Measurements from ENCODE around the gene IL17A. TPM values are rescaled to one million over a fixed set of nuclear protein-coding genes. Genes with fewer than 3 reads are reported as not detected.

IL17A gene
- total and polyA plus RNA-seq, 7 donors, result not detected

DNA sequence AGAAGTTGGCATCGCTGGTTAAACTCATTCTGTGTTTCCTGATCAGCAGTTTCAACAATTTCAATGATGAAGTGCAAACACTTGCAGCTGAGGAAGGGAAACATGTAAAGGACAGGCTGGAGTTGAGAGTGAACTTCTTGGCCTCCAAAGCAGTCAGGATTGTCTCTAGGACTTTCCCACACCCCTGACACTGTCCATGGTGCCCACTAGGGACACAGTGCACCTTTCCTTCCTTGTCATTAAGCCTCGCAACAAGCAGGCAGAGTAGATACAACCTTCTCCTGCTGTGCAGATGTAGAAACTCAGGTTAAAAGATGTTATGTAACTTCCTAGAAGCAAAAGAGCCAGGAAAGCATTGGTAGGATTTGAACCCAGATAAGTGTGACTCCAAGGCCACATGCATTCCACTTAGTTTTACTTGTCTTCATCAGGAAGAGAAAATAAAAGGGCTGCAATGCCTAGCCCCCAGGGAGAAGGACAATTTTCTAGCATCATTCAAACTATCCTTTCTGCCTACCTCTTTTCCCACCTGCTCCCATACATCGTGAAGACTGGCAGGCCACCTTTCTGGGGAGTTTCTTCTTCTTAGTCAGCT, 39.2 kb upstream of the IL17A start:
- no peaks in the 10 kb centered on the region for H3K27me3 ChIP-seq (ENCODE audit: insufficient read depth in 3 of 3, low read length in 2 of 3)
- TF ChIP-seq, protein P1, sequence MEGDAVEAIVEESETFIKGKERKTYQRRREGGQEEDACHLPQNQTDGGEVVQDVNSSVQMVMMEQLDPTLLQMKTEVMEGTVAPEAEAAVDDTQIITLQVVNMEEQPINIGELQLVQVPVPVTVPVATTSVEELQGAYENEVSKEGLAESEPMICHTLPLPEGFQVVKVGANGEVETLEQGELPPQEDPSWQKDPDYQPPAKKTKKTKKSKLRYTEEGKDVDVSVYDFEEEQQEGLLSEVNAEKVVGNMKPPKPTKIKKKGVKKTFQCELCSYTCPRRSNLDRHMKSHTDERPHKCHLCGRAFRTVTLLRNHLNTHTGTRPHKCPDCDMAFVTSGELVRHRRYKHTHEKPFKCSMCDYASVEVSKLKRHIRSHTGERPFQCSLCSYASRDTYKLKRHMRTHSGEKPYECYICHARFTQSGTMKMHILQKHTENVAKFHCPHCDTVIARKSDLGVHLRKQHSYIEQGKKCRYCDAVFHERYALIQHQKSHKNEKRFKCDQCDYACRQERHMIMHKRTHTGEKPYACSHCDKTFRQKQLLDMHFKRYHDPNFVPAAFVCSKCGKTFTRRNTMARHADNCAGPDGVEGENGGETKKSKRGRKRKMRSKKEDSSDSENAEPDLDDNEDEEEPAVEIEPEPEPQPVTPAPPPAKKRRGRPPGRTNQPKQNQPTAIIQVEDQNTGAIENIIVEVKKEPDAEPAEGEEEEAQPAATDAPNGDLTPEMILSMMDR (IDR thresholded peaks at IDR 0.05), result no peak
- peaks cover 0 to 67% of the 10 kb centered on the region in 2 donors for H3K36me3 ChIP-seq (ENCODE audit: insufficient read depth in 1 of 2, low read depth in 1 of 2)
- H3K9me3 ChIP-seq, result no peaks in the 10 kb centered on the region
- H3K4me1 ChIP-seq, result no peaks in the 10 kb centered on the region
- no peak overlapping the region for H3K27ac ChIP-seq
- no peak overlapping the region for H3K4me3 ChIP-seq
- WGBS, 3 donors, result 81 to 87% (median 83%) methylated on average over 3 of the region's 3 CpGs
- DNase-seq (no peak), ATAC-seq (no peak)
- intact Hi-C loops (cut with DNase I), result no loop called here

DNA sequence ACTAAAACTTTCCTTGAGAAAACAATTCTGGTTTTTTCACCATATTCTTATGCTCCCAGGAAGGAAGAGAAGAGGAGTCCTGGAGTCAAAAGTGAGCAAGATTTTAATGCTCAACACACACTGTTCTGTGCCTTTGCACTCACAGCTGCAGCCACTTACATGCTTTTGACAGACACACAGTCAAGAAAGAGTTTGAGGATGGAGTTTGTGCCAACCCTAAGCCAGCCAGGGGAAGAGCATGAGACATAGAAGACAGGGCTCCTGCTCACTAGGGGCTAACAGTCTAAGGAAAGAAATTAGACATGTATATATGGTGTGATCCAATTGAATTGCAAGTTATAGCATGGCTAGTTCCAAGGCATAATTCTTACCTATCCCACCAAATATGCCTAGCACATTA, 37.1 kb upstream of the IL17A start:
- Histone ChIP-seq H3K4me3 (no peak overlapping the region), H3K4me1 (no peaks in the 10 kb centered on the region), H3K36me3 (ENCODE audit: insufficient read depth in 1 of 2, low read depth in 1 of 2) (peaks cover 0 to 45% of the 10 kb centered on the region in 2 donors), H3K9me3 (no peaks in the 10 kb centered on the region), H3K27ac (peak overlapping the region; percentile 12), H3K27me3 (ENCODE audit: insufficient read depth in 3 of 3, low read length in 2 of 3) (no peaks in the 10 kb centered on the region)
- DNase-seq (no peak), ATAC-seq (no peak)
- intact Hi-C loops (cut with DNase I), result no loop called here
- TF ChIP-seq, protein P1 (IDR thresholded peaks at IDR 0.05), result no peak

DNA sequence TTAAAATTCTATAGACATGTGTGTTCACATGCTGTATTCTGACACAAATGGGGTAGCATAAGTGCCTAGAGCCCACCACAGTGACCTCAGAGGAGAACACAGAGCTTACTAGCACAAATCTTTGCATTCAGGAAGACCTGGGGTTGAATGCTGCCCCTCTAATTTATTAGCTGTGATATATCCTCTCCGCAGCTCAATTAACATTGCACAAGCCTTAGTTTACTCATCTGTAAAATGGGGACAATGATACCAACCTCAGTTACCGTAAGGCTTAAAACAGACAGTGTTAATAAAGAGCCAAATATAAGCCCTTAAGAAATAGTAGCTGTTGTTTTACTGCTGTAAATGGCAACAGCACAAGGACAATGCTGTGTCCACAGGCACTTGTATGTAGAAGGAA, 36.2 kb upstream of the IL17A start:
- Histone ChIP-seq H3K36me3 (ENCODE audit: insufficient read depth in 1 of 2, low read depth in 1 of 2) (peaks cover 0 to 37% of the 10 kb centered on the region in 2 donors), H3K4me1 (no peaks in the 10 kb centered on the region), H3K9me3 (no peaks in the 10 kb centered on the region), H3K4me3 (no peak overlapping the region), H3K27me3 (ENCODE audit: insufficient read depth in 3 of 3, low read length in 2 of 3) (no peaks in the 10 kb centered on the region), H3K27ac (peak overlapping the region; percentile 66)
- ATAC-seq, result no peak
- 88 to 94% (median 92%) methylated on average over 2 of the region's 2 CpGs for WGBS, 3 donors
- no peak for DNase-seq
- intact Hi-C loops (cut with DNase I), result loop anchor here (10.0 kb wide), 2 partner anchors 115 to 845 kb away; partner anchors contain the start of gene GSTA4 (in 1 of the 2)
- TF ChIP-seq, protein P1 (IDR thresholded peaks at IDR 0.05), result no peak

DNA sequence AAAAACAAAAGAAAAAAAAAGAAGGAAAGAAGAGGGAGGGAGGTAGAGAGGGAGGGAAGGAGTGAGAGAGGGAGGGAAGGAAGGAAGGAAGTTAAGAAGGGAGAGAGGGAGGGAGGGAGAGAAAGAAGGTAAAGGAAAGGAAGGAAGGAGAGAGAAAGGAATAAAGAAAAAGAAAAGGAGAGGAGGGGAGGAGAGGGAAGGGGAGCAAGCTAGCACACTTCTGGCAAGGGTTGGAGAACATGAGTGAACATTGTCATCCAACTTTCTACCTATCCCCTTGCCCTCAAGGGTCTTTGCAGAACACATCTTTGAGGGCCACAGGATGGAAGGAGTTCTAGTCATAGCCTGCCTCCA, 34.1 kb upstream of the IL17A start:
- no peaks in the 10 kb centered on the region for H3K9me3 ChIP-seq
- peaks cover 7% of the 10 kb centered on the region for H3K4me1 ChIP-seq
- peak overlapping the region; percentile 66 for H3K27ac ChIP-seq
- H3K27me3 ChIP-seq (ENCODE audit: insufficient read depth in 3 of 3, low read length in 2 of 3), result no peaks in the 10 kb centered on the region
- ATAC-seq (peak in 1 of 4 donors; percentile 21), DNase-seq (no peak)
- H3K4me3 ChIP-seq, result no peak overlapping the region
- peaks cover 0 to 16% of the 10 kb centered on the region in 2 donors for H3K36me3 ChIP-seq (ENCODE audit: insufficient read depth in 1 of 2, low read depth in 1 of 2)
- intact Hi-C loops (cut with DNase I), result loop anchor here (10.0 kb wide), 2 partner anchors 113 to 843 kb away; partner anchors contain the start of gene GSTA4 (in 1 of the 2)
- TF ChIP-seq, protein P1 (IDR thresholded peaks at IDR 0.05), result no peak

DNA sequence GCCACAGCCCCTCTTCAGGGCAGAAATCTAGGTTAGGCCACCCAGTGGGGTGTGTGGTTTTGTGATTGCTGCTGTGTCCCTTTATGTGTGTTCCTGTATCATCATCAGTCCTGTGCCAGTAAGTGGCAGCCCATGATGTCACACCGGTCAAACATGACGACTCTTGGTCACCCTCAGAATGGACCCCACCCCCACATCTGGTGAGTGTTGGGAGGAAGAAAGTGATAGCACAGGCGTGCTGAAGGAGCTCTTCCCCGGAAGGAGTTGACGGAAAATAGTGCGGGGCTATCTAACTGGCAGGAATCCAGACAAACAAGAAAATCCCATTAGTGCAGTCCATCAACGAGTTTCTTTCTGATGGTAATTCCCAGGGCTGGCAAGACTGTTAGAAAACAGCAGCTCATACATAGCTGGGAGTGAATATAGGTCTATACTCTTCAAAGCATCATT, 33.4 kb upstream of the IL17A start:
- Histone ChIP-seq H3K9me3 (no peaks in the 10 kb centered on the region), H3K27me3 (ENCODE audit: insufficient read depth in 3 of 3, low read length in 2 of 3) (no peaks in the 10 kb centered on the region), H3K4me1 (peaks cover 7% of the 10 kb centered on the region), H3K4me3 (no peak overlapping the region), H3K27ac (peak overlapping the region; percentile 66), H3K36me3 (ENCODE audit: insufficient read depth in 1 of 2, low read depth in 1 of 2) (peaks cover 0 to 10% of the 10 kb centered on the region in 2 donors)
- DNase-seq (no peak), ATAC-seq (peak; percentile 31 to 48 (median 42))
- WGBS, 3 donors, result 37 to 46% (median 45%) methylated on average over 7 of the region's 7 CpGs
- TF ChIP-seq, protein P1 (IDR thresholded peaks at IDR 0.05), result no peak
- intact Hi-C loops (cut with DNase I), result loop anchor here (10.0 kb wide), 2 partner anchors 112 to 842 kb away; partner anchors contain the start of gene GSTA4 (in 1 of the 2)

Data from psoas muscle (tissue), 8 donors.